Naive thymus-derived CD4-positive, alpha-beta T cell (primary cell): ENCODE results near the gene ZNF165. TPM values are rescaled to one million over a fixed set of nuclear protein-coding genes. Genes with fewer than 3 reads are reported as not detected.
A peak's percentile ranks its signal among the peaks of the same experiment; 100 is the strongest.
"Not testable (repeated sequence)": the region's sequence is repeated elsewhere in the genome, so short reads cannot be mapped to it uniquely, and the experiment has no call there.

Experiments
- ATAC-seq: fragments of 150-1000 bp; cut with Tn5 transposase; 2 replicates; pipeline ENCODE4 v1.10.0; 2021; ENCODE audit warnings: mild to moderate bottlenecking, moderate library complexity
- CTCF ChIA-PET: fragments of 350-600 bp; sonication (Branson Sonifier 250); formaldehyde crosslinking; loops from one replicate; lab custom pipeline; 2021; ENCODE audit warnings: antibody characterized with exemption; lab: Charles Lee
- POLR2A ChIA-PET: fragments of 350-600 bp; sonication (Branson Sonifier 250); formaldehyde crosslinking; loops from one replicate; lab custom pipeline; 2021; ENCODE audit warnings: antibody characterized with exemption, inconsistent platforms; lab: Charles Lee
- DNase-seq, 9 donors: peaks; one replicate each; pipeline versions ENCODE4 v3.0.0 to v3.0.0-alpha.2; 2020 to 2022; ENCODE audit warnings: mixed read lengths in 1 of 9
- H3K27ac ChIP-seq: one replicate; pipeline ENCODE4 v1.7.0; 2013; ENCODE audit warnings: mild to moderate bottlenecking, low read depth, low read length, moderate library complexity
- H3K27me3 ChIP-seq, 2 donors: one replicate each; pipeline ENCODE4 v1.7.0; 2013; ENCODE audit warnings: low read length in 2 of 2, mild to moderate bottlenecking in 2 of 2, moderate library complexity in 2 of 2; ENCODE audit not compliant: control insufficient read depth in 2 of 2, insufficient read depth in 2 of 2
- H3K36me3 ChIP-seq, 3 experiments: 1 replicate in 2 of 3; 2 replicates in 1 of 3; pipeline ENCODE4 v1.7.0; 2013; ENCODE audit warnings: low read length in 3 of 3, mild to moderate bottlenecking in 3 of 3, moderate library complexity in 1 of 3; ENCODE audit not compliant: insufficient read depth in 3 of 3, control insufficient read depth in 2 of 3
- H3K4me1 ChIP-seq, 2 donors: one replicate each; pipeline ENCODE4 v1.7.0; 2013; ENCODE audit warnings: low read length in 2 of 2, mild to moderate bottlenecking in 2 of 2, moderate library complexity in 1 of 2; ENCODE audit not compliant: control insufficient read depth in 2 of 2, insufficient read depth in 2 of 2
- H3K4me3 ChIP-seq: 2 replicates; pipeline ENCODE4 v1.7.0; 2013; ENCODE audit warnings: mild to moderate bottlenecking, low read length
- H3K9me3 ChIP-seq, 3 experiments: 1 replicate in 2 of 3; 2 replicates in 1 of 3; pipeline ENCODE4 v1.7.0; 2013; ENCODE audit warnings: low read length in 3 of 3; ENCODE audit not compliant: control insufficient read depth in 2 of 3
- H3K27ac Mint-ChIP-seq, 9 donors: one replicate each; pipeline ENCODE4 v1.8.0; 2020 to 2022; ENCODE audit warnings: mixed read lengths in 9 of 9, mild to moderate bottlenecking in 8 of 9, moderate library complexity in 5 of 9, inconsistent platforms in 2 of 9
- H3K27me3 Mint-ChIP-seq, 5 donors: one replicate each; pipeline ENCODE4 v1.8.0; 2021 to 2022; ENCODE audit warnings: mixed read lengths in 5 of 5, mild to moderate bottlenecking in 1 of 5
- H3K36me3 Mint-ChIP-seq, 5 donors: one replicate each; pipeline ENCODE4 v1.8.0; 2020 to 2022; ENCODE audit warnings: mixed read lengths in 5 of 5, mild to moderate bottlenecking in 3 of 5, inconsistent platforms in 1 of 5
- H3K4me1 Mint-ChIP-seq, 7 donors: one replicate each; pipeline ENCODE4 v1.8.0; 2020 to 2022; ENCODE audit warnings: mixed read lengths in 7 of 7, mild to moderate bottlenecking in 3 of 7, inconsistent platforms in 1 of 7
- H3K4me3 Mint-ChIP-seq, 10 donors: one replicate each; pipeline ENCODE4 v1.8.0; 2020 to 2022; ENCODE audit warnings: mild to moderate bottlenecking in 10 of 10, mixed read lengths in 10 of 10, moderate library complexity in 6 of 10, inconsistent platforms in 2 of 10
- H3K9me3 Mint-ChIP-seq, 11 donors: one replicate each; pipeline ENCODE4 v1.8.0; 2020 to 2022; ENCODE audit warnings: mixed read lengths in 11 of 11, mild to moderate bottlenecking in 4 of 11, inconsistent platforms in 1 of 11, moderate library complexity in 1 of 11
- intact Hi-C, 2 donors: fragments of 100-400 bp; cut with micrococcal nuclease; formaldehyde crosslinking; loops; one replicate each; pipeline ENCODE4 v1.15.1; 2023
- polyA plus RNA-seq, 2 donors: library from polyadenylated mRNA; unstranded; fragments of 300-500 nt; fragmentation: Illumina TruSeq; gene quantifications; one replicate each; pipeline ENCODE4 v1.2.3, GENCODE V29; 2021
- total RNA-seq, 6 experiments: library from RNA in 5 of 6; stranded (reverse) in 5 of 6; gene quantifications; 1 replicate in 5 of 6; 2 replicates in 1 of 6; pipeline ENCODE4 v1.2.3 and lab custom pipeline; 2021 to 2026

ZNF165 gene
- total and polyA plus RNA-seq, 7 experiments from 2014 or later: 0.41 to 6.5 (median 1.1) TPM

DNA sequence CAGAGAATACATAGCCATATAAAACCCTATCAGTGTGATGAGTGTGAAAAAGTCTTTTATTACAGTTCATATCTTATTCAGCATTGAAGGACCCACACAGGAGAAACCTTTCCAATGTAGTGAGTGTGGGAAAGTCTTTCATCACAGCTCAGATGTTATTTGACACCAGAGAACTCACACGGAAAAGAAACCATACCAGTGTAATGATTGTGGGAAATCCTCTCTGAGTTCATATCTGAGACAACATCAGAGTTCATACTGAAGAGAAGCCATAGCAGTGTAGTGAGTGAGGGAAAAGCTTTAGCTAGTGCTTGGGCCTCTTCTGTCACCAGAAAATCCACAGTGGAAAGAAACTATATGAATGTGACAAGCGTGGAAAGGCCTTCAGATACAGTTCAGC, 35.4 kb downstream of the ZNF165 start:
- Mint-ChIP-seq H3K4me1 (no peaks in the 10 kb centered on the region), H3K9me3 (peaks cover 0 to 2% (median 0%) of the 10 kb centered on the region in 11 donors), H3K4me3 (no peak overlapping the region), H3K27me3 (no peaks in the 10 kb centered on the region), H3K36me3 (peaks cover 10 to 44% (median 28%) of the 10 kb centered on the region in 5 donors), H3K27ac (peak overlapping the region in 1 of 9 donors; percentile 10)
- ATAC-seq (no peak), DNase-seq (no peak)
- H3K4me1 ChIP-seq: no peaks in the 10 kb centered on the region
- no peak overlapping the region for H3K27ac ChIP-seq
- no peak overlapping the region for H3K4me3 ChIP-seq
- H3K36me3 ChIP-seq: peaks cover 0 to 41% (median 4%) of the 10 kb centered on the region in 3 experiments
- H3K27me3 ChIP-seq: no peaks in the 10 kb centered on the region
- no peaks in the 10 kb centered on the region for H3K9me3 ChIP-seq
- CTCF ChIA-PET: interaction anchor here (0.8 kb wide), 1 partner anchor 38 kb away, joined by 4 read pairs; no protein-coding TSS in a partner anchor
- POLR2A ChIA-PET: interaction anchor here (0.6 to 1.0 kb wide), 2 partner anchors 11 to 21 kb away, joined by 3 to 4 read pairs; no protein-coding TSS in a partner anchor
- intact Hi-C loops: no loop called here

- ATAC-seq (no peak), DNase-seq (no peak)
- intact Hi-C loops: no loop called here
- POLR2A ChIA-PET: interaction anchor here (0.5 to 1.2 kb wide), 2 partner anchors 9 to 24 kb away, joined by 3 to 4 read pairs; partner anchors contain the start of gene ZKSCAN8
- CTCF ChIA-PET: interaction anchor here (1.2 kb wide), 1 partner anchor 13 kb away, joined by 3 read pairs; no protein-coding TSS in a partner anchor
- no peaks in the 10 kb centered on the region for H3K27me3 ChIP-seq
- H3K4me1 ChIP-seq: no peaks in the 10 kb centered on the region
- no peak overlapping the region for H3K4me3 Mint-ChIP-seq
- no peak overlapping the region for H3K27ac Mint-ChIP-seq
- H3K9me3 Mint-ChIP-seq: peaks cover 0 to 2% (median 0%) of the 10 kb centered on the region in 11 donors
- no peak overlapping the region for H3K27ac ChIP-seq
- no peak overlapping the region for H3K4me3 ChIP-seq
- H3K36me3 ChIP-seq: peaks cover 0 to 41% (median 4%) of the 10 kb centered on the region in 3 experiments
- no peaks in the 10 kb centered on the region for H3K27me3 Mint-ChIP-seq
- H3K9me3 ChIP-seq: no peaks in the 10 kb centered on the region
- peaks cover 10 to 52% (median 28%) of the 10 kb centered on the region in 5 donors for H3K36me3 Mint-ChIP-seq
- H3K4me1 Mint-ChIP-seq: peaks cover 0 to 4% (median 0%) of the 10 kb centered on the region in 7 donors
Observed at GRCh38 chr6:28117386-28118050, 37.1 kb downstream of the ZNF165 start.

DNA sequence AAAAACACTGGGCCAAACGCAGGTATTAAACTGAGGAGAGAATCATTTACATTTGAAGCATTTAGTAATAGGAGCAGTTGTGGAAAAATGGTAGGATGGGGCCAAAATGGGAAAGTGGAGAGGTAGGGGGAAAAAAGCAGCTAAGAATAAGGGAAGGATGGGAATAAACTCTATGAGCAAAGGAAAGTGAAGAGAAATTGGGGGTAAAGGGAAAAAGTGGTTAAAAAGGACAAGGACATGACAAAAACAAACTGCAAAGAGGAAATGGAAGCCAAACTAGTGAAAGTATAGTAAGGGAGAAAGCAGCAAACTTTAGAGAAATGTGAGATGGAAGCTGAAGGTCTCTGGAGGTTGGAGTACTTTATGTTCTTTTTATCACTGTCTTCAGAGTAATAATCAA, 37.8 kb downstream of the ZNF165 start:
- peaks cover 10 to 58% (median 29%) of the 10 kb centered on the region in 5 donors for H3K36me3 Mint-ChIP-seq
- no peak overlapping the region for H3K27ac Mint-ChIP-seq
- ChIA-PET POLR2A (no interaction called here), CTCF (no interaction called here)
- intact Hi-C loops: no loop called here
- H3K4me1 Mint-ChIP-seq: peaks cover under 1 to 9% (median 2%) of the 10 kb centered on the region in 7 donors
- H3K4me3 ChIP-seq: no peak overlapping the region
- no peak overlapping the region for H3K4me3 Mint-ChIP-seq
- no peaks in the 10 kb centered on the region for H3K4me1 ChIP-seq
- no peak overlapping the region for H3K27ac ChIP-seq
- no peak for DNase-seq
- H3K27me3 Mint-ChIP-seq: no peaks in the 10 kb centered on the region
- peaks cover 0 to 41% (median 4%) of the 10 kb centered on the region in 3 experiments for H3K36me3 ChIP-seq
- no peaks in the 10 kb centered on the region for H3K9me3 ChIP-seq
- no peaks in the 10 kb centered on the region for H3K27me3 ChIP-seq
- no peak for ATAC-seq
- peaks cover 0 to 2% (median 0%) of the 10 kb centered on the region in 11 donors for H3K9me3 Mint-ChIP-seq

- Histone ChIP-seq H3K9me3 (no peaks in the 10 kb centered on the region), H3K27me3 (no peaks in the 10 kb centered on the region), H3K4me3 (no peak overlapping the region), H3K27ac (no peak overlapping the region), H3K36me3 (peaks cover 0 to 23% (median 4%) of the 10 kb centered on the region in 3 experiments), H3K4me1 (peaks cover 12 to 16% of the 10 kb centered on the region in 2 donors)
- Mint-ChIP-seq H3K4me1 (peaks cover 25 to 38% (median 36%) of the 10 kb centered on the region in 7 donors), H3K36me3 (peaks cover 6 to 39% (median 19%) of the 10 kb centered on the region in 5 donors), H3K9me3 (no peaks in the 10 kb centered on the region), H3K4me3 (peak overlapping the region in 1 of 10 donors; percentile 39), H3K27me3 (no peaks in the 10 kb centered on the region), H3K27ac (no peak overlapping the region)
- ChIA-PET CTCF (no interaction called here), POLR2A (interaction anchor here (7.6 kb wide), 1 partner anchor 17 kb away, joined by 75 read pairs; the partner anchor contains the start of gene ZKSCAN8)
- no peak for ATAC-seq
- intact Hi-C loops: no loop called here
- no peak for DNase-seq
Observed at GRCh38 chr6:28121876-28122275, 41.5 kb downstream of the ZNF165 start.

GRCh38 chr6:28122283-28122682, 41.9 kb downstream of the ZNF165 start:
- not testable (repeated sequence) for H3K27ac Mint-ChIP-seq

GRCh38 chr6:28124350-28124970, 44.1 kb downstream of the ZNF165 start, which contains the start of gene ZSCAN16:
Gene ZSCAN16 (plus strand): TSS chr6:28124609. CDS start chr6:28125444, 835 bp downstream.
- peaks cover 0 to 34% (median 10%) of the 10 kb centered on the region in 5 donors for H3K36me3 Mint-ChIP-seq

More at GRCh38 chr6:28122283-28122682, 41.9 kb downstream of the ZNF165 start:
- CTCF ChIA-PET: interaction anchor here (1.4 kb wide), 1 partner anchor 18 kb away, joined by 4 read pairs; no protein-coding TSS in a partner anchor
- POLR2A ChIA-PET: interaction anchor here (0.9 to 7.6 kb wide), 3 partner anchors 17 to 250 kb away, joined by 3 to 75 read pairs (median 3); partner anchors contain the start of gene ZKSCAN8
- H3K27me3 ChIP-seq, DNase-seq, ATAC-seq, H3K9me3 ChIP-seq, H3K9me3 Mint-ChIP-seq, H3K27me3 Mint-ChIP-seq, intact Hi-C loops, H3K27ac ChIP-seq, H3K4me3 ChIP-seq: not testable (repeated sequence)
- Histone ChIP-seq H3K36me3 (peaks cover 0 to 26% (median 4%) of the 10 kb centered on the region in 3 experiments), H3K4me1 (peaks cover 12 to 16% of the 10 kb centered on the region in 2 donors)
- H3K36me3 Mint-ChIP-seq: peaks cover 6 to 36% (median 19%) of the 10 kb centered on the region in 5 donors
- H3K4me1 Mint-ChIP-seq: peaks cover 26 to 40% (median 38%) of the 10 kb centered on the region in 7 donors
- peak overlapping the region in 1 of 10 donors; percentile 39 for H3K4me3 Mint-ChIP-seq

More at GRCh38 chr6:28124350-28124970, 44.1 kb downstream of the ZNF165 start, which contains the start of gene ZSCAN16:
- ChIA-PET CTCF (interaction anchor here (0.9 to 2.1 kb wide), 2 partner anchors 9 to 20 kb away, joined by 3 to 4 read pairs; no protein-coding TSS in a partner anchor), POLR2A (interaction anchor here (0.9 to 7.6 kb wide), 7 partner anchors 15 to 293 kb away, joined by 3 to 75 read pairs (median 4); partner anchors contain the start of genes ZKSCAN4, ZKSCAN8 and ZSCAN26)
- Histone ChIP-seq H3K36me3 (peaks cover 0 to 23% (median 0%) of the 10 kb centered on the region in 3 experiments), H3K4me3 (peak within 1 kb of the TSS; percentile 86), H3K27me3 (no peaks in the 10 kb centered on the region), H3K4me1 (peaks cover 12 to 16% of the 10 kb centered on the region in 2 donors), H3K9me3 (no peaks in the 10 kb centered on the region), H3K27ac (peak within 1 kb of the TSS; percentile 93)
- Mint-ChIP-seq H3K27me3 (no peaks in the 10 kb centered on the region), H3K27ac (peak within 1 kb of the TSS; percentile 83 to 99 (median 96)), H3K4me1 (peaks cover 35 to 55% (median 49%) of the 10 kb centered on the region in 7 donors), H3K9me3 (no peaks in the 10 kb centered on the region), H3K4me3 (peak within 1 kb of the TSS; percentile 80 to 98 (median 95))
- ATAC-seq: peak; percentile 86
- DNase-seq: peak; percentile 43 to 72 (median 59)
- intact Hi-C loops: loop anchor here (1.0 kb wide), 8 partner anchors 12 to 275 kb away; partner anchors contain the start of genes ZKSCAN8 (in 2 of the 2), ZKSCAN4 (in 1 of the 2), ZSCAN12 (in 1 of the 2) and ZSCAN26 (in 1 of the 2)
